H1 (cell line): ENCODE data around the gene GIT1.

Experiments
- ATF3 ChIP-seq: IDR thresholded peaks from 2 replicates; pipeline ENCODE4 v1.6.1; 2011; ENCODE audit warnings: low read depth, mild to moderate bottlenecking, low read length; ENCODE audit not compliant: insufficient read depth
- CHD1 ChIP-seq: IDR thresholded peaks from 2 replicates; pipeline ENCODE4 v1.6.1; 2012; ENCODE audit warnings: low read depth, low read length, improper control_type of control experiment
- GABPA ChIP-seq: IDR thresholded peaks from 2 replicates; pipeline ENCODE4 v1.6.1; 2011; ENCODE audit warnings: mild to moderate bottlenecking, low read length, moderate library complexity, borderline replicate concordance; ENCODE audit not compliant: insufficient read depth
- KDM5A ChIP-seq: fragments of 200-600 bp; IDR thresholded peaks from 2 replicates; pipeline ENCODE4 v1.7.1; 2012; ENCODE audit warnings: mild to moderate bottlenecking, low read length, inconsistent platforms, mixed read lengths
- POLR2A ChIP-seq, 2 experiments: IDR thresholded peaks; 1 replicate in 1 of 2; 2 replicates in 1 of 2; pipeline ENCODE4 v1.6.1; 2011; ENCODE audit warnings: low read depth in 2 of 2, low read length in 2 of 2, mild to moderate bottlenecking in 2 of 2; ENCODE audit errors: control extremely low read depth in 1 of 2
- TAF1 ChIP-seq: IDR thresholded peaks from 2 replicates; pipeline ENCODE4 v1.6.1; 2011; ENCODE audit warnings: mild to moderate bottlenecking, low read depth, low read length
- TF ChIP-seq, protein P1 (sequence below), 3 experiments: IDR thresholded peaks; 1 replicate in 2 of 3; 2 replicates in 1 of 3; pipeline versions ENCODE4 v1.5.1 to v1.6.1; 2011; ENCODE audit warnings: low read length in 3 of 3, mild to moderate bottlenecking in 3 of 3, inconsistent platforms in 2 of 3, low read depth in 1 of 3, moderate library complexity in 1 of 3; ENCODE audit not compliant: insufficient read depth in 1 of 3; ENCODE audit errors: control extremely low read depth in 1 of 3

GRCh38 chr17:29578626-29579485 is 10.6 kb downstream of the GIT1 start:
- TF ChIP-seq POLR2A (IDR thresholded peaks at IDR 0.05; ENCODE audit: control extremely low read depth in 1 of 2, low read depth in 2 of 2, low read length in 2 of 2) = no peak
- no peak for TF ChIP-seq KDM5A
- TF ChIP-seq, protein P1, sequence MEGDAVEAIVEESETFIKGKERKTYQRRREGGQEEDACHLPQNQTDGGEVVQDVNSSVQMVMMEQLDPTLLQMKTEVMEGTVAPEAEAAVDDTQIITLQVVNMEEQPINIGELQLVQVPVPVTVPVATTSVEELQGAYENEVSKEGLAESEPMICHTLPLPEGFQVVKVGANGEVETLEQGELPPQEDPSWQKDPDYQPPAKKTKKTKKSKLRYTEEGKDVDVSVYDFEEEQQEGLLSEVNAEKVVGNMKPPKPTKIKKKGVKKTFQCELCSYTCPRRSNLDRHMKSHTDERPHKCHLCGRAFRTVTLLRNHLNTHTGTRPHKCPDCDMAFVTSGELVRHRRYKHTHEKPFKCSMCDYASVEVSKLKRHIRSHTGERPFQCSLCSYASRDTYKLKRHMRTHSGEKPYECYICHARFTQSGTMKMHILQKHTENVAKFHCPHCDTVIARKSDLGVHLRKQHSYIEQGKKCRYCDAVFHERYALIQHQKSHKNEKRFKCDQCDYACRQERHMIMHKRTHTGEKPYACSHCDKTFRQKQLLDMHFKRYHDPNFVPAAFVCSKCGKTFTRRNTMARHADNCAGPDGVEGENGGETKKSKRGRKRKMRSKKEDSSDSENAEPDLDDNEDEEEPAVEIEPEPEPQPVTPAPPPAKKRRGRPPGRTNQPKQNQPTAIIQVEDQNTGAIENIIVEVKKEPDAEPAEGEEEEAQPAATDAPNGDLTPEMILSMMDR (IDR thresholded peaks at IDR 0.05; ENCODE audit: control extremely low read depth in 1 of 3, insufficient read depth in 1 of 3, low read depth in 1 of 3, low read length in 3 of 3) = no peak
- no peak for TF ChIP-seq CHD1
- no peak for TF ChIP-seq ATF3
- no peak for TF ChIP-seq GABPA
- no peak for TF ChIP-seq TAF1
